ENCODE results near the gene SMYD3.

SMYD3 gene

DNA sequence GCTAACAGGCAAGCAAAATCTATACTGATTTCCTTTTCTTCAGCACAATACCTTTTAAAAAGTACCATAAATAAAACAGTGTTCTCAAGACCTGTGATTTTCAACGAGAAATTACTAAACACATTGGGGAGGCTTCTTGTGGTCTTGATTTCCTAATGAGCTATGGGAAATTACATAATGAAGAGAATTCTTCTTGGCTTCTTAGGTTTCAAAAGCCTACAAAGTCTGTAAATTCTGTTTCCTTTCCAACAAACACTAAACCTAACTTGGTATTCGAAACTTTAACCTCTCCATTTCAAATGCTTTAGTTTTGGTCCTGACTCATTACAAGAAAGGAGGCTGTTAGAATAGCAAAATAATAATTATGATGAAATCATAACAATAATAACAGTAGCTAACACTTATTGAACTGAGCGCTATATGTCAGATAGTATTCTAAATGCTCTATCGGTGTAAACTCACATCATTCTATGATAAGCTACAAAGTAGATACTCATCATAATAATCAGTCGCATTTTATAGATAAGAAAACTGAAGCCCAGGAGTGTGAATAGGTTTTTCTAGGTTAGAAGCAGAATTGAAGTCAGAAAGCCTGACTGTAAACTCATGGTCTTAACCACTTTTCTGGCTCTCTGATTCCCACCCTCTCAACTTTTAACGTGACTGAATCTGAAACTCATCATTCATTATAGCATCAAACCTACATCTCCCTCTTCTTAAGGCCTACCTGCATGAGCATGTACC is 486.7 kb downstream of the SMYD3 start:
- TF ChIP-seq, protein P1, sequence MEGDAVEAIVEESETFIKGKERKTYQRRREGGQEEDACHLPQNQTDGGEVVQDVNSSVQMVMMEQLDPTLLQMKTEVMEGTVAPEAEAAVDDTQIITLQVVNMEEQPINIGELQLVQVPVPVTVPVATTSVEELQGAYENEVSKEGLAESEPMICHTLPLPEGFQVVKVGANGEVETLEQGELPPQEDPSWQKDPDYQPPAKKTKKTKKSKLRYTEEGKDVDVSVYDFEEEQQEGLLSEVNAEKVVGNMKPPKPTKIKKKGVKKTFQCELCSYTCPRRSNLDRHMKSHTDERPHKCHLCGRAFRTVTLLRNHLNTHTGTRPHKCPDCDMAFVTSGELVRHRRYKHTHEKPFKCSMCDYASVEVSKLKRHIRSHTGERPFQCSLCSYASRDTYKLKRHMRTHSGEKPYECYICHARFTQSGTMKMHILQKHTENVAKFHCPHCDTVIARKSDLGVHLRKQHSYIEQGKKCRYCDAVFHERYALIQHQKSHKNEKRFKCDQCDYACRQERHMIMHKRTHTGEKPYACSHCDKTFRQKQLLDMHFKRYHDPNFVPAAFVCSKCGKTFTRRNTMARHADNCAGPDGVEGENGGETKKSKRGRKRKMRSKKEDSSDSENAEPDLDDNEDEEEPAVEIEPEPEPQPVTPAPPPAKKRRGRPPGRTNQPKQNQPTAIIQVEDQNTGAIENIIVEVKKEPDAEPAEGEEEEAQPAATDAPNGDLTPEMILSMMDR (IDR thresholded peaks at IDR 0.05; ENCODE audit: borderline replicate concordance, insufficient read depth, low read depth, low read length): no peak

DNA sequence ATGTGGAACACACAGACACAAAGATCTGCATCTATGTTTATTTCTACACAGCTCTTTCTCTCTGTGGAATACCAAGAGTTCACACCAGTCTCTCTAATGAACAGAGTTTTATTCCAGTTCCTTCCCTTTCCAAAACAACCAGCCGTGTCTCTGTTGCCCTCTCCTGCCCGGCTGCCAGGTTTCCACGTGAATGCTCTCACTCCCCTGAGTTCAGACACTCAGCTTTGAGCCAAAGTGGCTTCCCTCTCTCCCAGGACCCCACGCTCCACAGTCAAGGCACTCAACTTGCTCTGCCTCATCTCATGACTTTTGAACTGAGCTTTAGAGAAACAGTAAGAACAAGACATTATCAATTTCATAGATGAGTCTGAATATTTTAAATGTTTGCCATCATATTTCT is 488.9 kb downstream of the SMYD3 start:
- no peak overlapping the region for H3K4me3 ChIP-seq (ENCODE audit: low read depth, low read length)
- TF ChIP-seq, protein P1 (IDR thresholded peaks at IDR 0.05; ENCODE audit: borderline replicate concordance, insufficient read depth, low read depth, low read length): no peak

More for the DNA sequence above, 486.7 kb downstream of the SMYD3 start:
- no peak overlapping the region for H3K4me3 ChIP-seq (ENCODE audit: low read depth, low read length)

DNA sequence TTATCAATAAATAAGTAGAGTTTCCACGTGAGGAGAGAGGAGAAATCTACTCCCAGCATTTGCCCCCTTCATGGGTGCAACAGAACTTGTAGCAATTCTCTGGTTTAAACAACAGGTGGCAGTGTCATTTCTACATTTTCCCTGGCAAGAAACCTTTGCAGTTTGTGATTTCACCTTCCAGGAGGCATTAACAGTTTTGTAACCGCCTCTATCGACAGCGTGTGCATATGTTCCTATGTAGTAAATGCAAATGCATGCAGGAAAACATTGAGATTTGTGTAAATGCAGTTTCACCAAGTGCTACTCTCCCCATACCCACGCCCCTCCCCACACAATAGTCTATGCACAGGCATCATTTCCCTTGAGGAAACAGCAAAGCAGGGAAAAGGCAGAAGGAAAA is 494.7 kb downstream of the SMYD3 start:
- TF ChIP-seq, protein P1 (IDR thresholded peaks at IDR 0.05; ENCODE audit: borderline replicate concordance, insufficient read depth, low read depth, low read length): peak; percentile 44; the same call in 1 of the 2 replicates
- H3K4me3 ChIP-seq (ENCODE audit: low read depth, low read length): no peak overlapping the region

DNA sequence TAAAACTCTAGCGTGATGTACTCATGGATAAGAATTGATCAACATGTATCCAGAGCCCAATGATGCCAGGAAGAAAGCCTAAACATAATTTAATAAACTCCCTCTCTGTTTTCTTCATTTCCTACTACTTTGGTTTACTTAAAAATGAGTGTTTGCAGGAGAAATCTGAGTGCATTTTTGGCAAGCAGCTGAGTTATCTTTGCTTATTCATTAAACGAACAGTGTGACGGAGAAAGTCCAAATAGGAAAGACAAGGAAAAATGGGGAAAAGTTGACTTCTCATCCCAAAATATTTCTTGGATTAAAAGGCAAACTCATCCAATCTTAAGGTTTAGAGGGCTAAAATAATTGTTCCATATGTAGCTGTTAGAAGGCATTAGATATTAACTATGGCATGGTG is 496.7 kb downstream of the SMYD3 start:
- TF ChIP-seq, protein P1 (IDR thresholded peaks at IDR 0.05; ENCODE audit: borderline replicate concordance, insufficient read depth, low read depth, low read length): no peak
- H3K4me3 ChIP-seq (ENCODE audit: low read depth, low read length): no peak overlapping the region

DNA sequence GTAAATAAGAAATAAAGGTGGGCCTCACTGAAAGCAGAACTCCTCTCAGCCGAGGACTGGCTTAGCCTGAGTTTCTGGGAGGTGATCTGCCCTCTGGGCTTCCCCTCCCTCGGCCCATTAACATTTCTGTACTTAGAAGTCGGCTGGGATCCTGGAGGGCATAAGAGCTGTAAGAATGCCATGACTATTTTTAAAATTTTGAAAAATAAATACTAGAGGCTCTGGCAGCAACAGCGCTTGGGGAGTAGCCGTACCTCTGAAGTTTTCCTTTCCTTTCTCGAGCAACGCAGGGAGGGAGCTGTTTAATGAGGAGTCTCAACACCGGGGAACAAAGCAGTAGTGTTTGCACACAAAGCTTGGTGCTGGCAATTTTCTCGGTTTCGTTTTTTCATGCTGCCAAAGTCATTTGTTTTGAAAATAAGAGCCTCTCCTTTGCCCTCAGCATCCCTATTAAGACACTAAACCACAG is 498.7 kb downstream of the SMYD3 start:
- TF ChIP-seq, protein P1 (IDR thresholded peaks at IDR 0.05; ENCODE audit: borderline replicate concordance, insufficient read depth, low read depth, low read length): no peak
- H3K4me3 ChIP-seq (ENCODE audit: low read depth, low read length): no peak overlapping the region

DNA sequence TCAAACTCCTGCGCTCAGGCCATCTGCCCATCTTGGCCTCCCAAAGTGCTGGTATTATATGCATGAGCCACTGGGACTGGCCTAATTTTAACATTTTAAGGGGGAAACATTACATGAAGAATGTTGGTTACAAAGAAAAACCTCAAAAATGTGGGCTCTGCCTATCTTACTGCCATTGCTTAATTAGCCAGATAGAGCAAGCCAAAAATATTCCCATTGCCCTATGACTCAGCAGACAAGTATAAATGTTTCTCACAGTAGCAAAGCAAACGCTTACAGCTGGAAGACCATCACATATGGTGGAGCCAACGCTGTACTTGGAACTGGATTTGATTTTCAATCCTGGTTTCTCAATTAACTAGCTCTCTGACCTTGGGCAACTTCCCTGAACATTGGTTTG is 502.0 kb downstream of the SMYD3 start:
- H3K4me3 ChIP-seq (ENCODE audit: low read depth, low read length): no peak overlapping the region
- TF ChIP-seq, protein P1 (IDR thresholded peaks at IDR 0.05; ENCODE audit: borderline replicate concordance, insufficient read depth, low read depth, low read length): no peak

DNA sequence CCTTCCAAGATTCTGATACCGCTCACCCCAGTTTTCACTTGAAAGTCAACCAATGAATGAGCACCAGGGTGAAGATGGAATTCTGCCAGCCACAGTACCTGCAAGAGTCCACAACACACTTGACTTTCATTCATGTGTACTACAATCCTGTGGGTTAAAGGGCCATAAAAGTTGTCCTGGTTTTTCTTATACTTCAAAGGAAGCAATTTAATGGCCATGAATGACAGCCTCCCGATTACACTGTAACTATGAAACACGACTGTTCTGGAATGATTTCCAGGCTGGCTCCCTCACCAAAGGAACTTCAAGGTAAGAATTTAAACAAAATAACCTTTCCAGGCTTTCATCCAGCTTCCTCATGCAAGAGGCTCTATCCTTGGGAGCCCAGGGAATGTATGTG is 502.8 kb downstream of the SMYD3 start:
- no peak overlapping the region for H3K4me3 ChIP-seq (ENCODE audit: low read depth, low read length)
- TF ChIP-seq, protein P1 (IDR thresholded peaks at IDR 0.05; ENCODE audit: borderline replicate concordance, insufficient read depth, low read depth, low read length): no peak
